PFSK-1 (cell line): ENCODE results near the gene SYNE2.

Source experiments
- FOXP2 ChIP-seq: optimal IDR thresholded peaks from 2 replicates; pipeline ENCODE3; 2011; ENCODE audit warnings: borderline replicate concordance, control low read depth, inconsistent platforms; ENCODE audit not compliant: insufficient read depth; ENCODE audit errors: extremely low read length, extremely low read depth
- POLR2AphosphoS5 ChIP-seq: IDR thresholded peaks from 2 replicates; pipeline ENCODE4 v1.6.1; 2012; ENCODE audit warnings: low read depth, mild to moderate bottlenecking, control low read depth, low read length, moderate library complexity
- REST ChIP-seq, 2 experiments: IDR thresholded peaks; 2 replicates each; pipeline versions ENCODE4 v1.6.1 to v1.8.0; 2011 to 2012; ENCODE audit warnings: low read depth in 2 of 2, low read length in 2 of 2, control low read depth in 1 of 2, inconsistent platforms in 1 of 2, mild to moderate bottlenecking in 1 of 2, moderate library complexity in 1 of 2; ENCODE audit not compliant: insufficient read depth in 1 of 2
- SIN3A ChIP-seq: IDR thresholded peaks from 2 replicates; pipeline ENCODE4 v1.6.1; 2012; ENCODE audit warnings: mild to moderate bottlenecking, low read length, moderate library complexity, borderline replicate concordance; ENCODE audit not compliant: insufficient read depth
- TAF1 ChIP-seq: IDR thresholded peaks from 2 replicates; pipeline ENCODE4 v1.6.1; 2012; ENCODE audit warnings: low read length, control low read depth, borderline replicate concordance; ENCODE audit not compliant: insufficient read depth

Gene SYNE2

DNA sequence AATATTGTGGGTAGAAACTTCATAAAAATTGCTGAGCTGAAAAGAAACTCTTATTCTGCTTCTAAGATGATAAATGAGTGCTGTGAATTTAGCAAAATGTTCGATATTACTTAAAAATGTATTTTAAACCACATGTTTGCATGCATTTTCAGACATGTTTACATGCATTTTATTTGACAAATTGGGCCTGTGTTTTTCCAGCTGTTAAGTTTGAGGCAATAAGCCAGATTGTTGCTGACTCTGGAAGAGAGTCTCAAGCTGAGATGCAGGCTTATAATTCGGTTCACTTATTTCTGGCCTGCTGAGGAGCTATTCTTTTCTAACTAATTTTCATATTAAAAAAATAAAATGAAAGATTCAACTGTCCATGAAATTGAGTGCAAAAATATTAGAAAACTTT is 110.1 kb downstream of the SYNE2 start:
- TF ChIP-seq POLR2AphosphoS5 (no peak), FOXP2 (no peak)

- TF ChIP-seq FOXP2 (no peak), REST (IDR thresholded peaks at IDR 0.05; ENCODE audit: insufficient read depth in 1 of 2, low read depth in 2 of 2, low read length in 2 of 2) (no peak), SIN3A (no peak), TAF1 (no peak), POLR2AphosphoS5 (no peak)
Observed at GRCh38 chr14:63963439-63963838, 110.6 kb downstream of the SYNE2 start.

DNA sequence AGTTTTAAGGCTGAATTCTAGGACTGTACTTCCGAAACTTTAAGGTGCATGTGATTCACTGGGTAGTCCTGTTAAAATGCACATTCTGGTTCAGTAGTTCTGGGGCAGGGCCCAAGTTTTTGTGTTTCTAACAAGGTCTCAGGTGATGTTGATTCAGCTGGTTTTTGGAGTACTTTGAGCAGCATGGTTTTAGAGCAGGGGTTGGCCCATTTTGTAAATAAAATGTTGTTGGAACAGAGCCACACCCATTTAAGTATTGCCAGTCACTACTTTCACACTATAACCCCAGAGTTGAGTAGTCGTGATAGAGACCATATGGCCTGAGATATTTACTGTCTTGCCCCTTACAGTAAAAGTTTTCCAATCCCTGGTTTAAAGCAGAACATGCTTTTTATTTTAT is 111.3 kb downstream of the SYNE2 start:
- TF ChIP-seq POLR2AphosphoS5 (no peak), SIN3A (no peak), FOXP2 (no peak), REST (IDR thresholded peaks at IDR 0.05; ENCODE audit: insufficient read depth in 1 of 2, low read depth in 2 of 2, low read length in 2 of 2) (no peak), TAF1 (no peak)

- no peak for TF ChIP-seq REST (IDR thresholded peaks at IDR 0.05; ENCODE audit: insufficient read depth in 1 of 2, low read depth in 2 of 2, low read length in 2 of 2)
- no peak for TF ChIP-seq POLR2AphosphoS5
- no peak for TF ChIP-seq FOXP2
- no peak for TF ChIP-seq TAF1
- no peak for TF ChIP-seq SIN3A
Observed at GRCh38 chr14:63966407-63966806, 113.6 kb downstream of the SYNE2 start.

DNA sequence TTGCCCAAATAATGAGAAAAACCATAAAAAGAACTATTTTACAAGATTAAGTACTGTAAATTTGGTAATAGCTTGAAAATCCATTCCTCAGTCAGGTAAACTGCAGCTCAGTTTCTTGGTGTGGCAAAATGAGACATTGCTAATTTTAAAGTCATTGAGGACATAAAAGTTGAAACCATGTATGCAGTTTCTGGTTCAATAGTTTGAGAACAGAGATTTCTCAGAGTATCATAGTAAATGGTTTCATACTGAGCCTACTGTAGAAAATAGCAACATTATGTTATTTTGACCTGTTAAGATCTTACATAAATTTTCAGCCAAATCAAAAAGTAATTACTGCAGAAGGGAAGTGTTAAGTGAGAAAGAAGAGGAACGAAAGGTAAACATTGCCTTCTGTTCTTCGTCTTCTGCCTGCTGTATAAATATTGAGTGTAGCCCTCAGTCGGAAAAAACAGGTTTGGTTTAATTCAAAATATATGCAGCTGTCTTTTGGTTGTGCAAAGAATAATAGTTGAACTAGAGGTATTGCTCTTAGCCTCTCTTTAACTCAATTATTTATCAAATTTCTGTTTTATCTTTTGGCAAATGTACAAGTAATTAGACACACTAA is 119.6 kb downstream of the SYNE2 start:
- TF ChIP-seq TAF1, result no peak
- TF ChIP-seq POLR2AphosphoS5, result no peak
- TF ChIP-seq REST (IDR thresholded peaks at IDR 0.05; ENCODE audit: insufficient read depth in 1 of 2, low read depth in 2 of 2, low read length in 2 of 2), result no peak
